Fibroblast of lung (primary cell): ENCODE measurements around the gene SPATA6L.
"Not testable (repeated sequence)": the region's sequence is repeated elsewhere in the genome, so short reads cannot be mapped to it uniquely, and the experiment has no call there.

Experiments
- EZH2 ChIP-seq: IDR thresholded peaks from 2 replicates; pipeline ENCODE4 v1.5.1; 2012; ENCODE audit warnings: low read length, control low read depth, mild to moderate bottlenecking; ENCODE audit errors: missing control alignments
- TF ChIP-seq, protein P1 (sequence below), 2 donors: IDR thresholded peaks in 1 of 2; conservative IDR thresholded peaks in 1 of 2; 1 replicate in 1 of 2; 2 replicates in 1 of 2; pipeline ENCODE4 v1.5.1; 2011 to 2012; ENCODE audit warnings: low read length in 2 of 2, control low read depth in 1 of 2, inconsistent platforms in 1 of 2, low read depth in 1 of 2, mild to moderate bottlenecking in 1 of 2

DNA sequence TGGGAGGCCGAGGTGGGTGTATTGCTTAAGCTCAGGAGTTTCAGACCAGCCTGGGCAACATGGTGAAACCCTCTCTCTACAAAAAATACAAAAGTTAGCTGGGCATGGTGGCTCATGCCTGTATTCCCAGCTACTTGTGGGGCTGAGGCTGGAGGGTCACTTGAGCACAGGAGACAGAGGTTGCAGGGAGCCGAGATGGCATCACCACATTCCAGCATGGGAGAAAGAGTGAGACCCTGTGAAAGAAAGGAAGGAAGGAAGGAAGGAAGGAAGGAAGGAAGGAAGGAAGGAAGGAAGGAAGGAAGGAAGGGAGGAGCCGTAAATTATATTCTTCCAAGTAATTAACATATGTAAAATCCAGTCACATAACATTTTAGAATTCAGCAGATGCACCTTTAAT is 10.1 kb downstream of the SPATA6L start:
- TF ChIP-seq, protein P1, sequence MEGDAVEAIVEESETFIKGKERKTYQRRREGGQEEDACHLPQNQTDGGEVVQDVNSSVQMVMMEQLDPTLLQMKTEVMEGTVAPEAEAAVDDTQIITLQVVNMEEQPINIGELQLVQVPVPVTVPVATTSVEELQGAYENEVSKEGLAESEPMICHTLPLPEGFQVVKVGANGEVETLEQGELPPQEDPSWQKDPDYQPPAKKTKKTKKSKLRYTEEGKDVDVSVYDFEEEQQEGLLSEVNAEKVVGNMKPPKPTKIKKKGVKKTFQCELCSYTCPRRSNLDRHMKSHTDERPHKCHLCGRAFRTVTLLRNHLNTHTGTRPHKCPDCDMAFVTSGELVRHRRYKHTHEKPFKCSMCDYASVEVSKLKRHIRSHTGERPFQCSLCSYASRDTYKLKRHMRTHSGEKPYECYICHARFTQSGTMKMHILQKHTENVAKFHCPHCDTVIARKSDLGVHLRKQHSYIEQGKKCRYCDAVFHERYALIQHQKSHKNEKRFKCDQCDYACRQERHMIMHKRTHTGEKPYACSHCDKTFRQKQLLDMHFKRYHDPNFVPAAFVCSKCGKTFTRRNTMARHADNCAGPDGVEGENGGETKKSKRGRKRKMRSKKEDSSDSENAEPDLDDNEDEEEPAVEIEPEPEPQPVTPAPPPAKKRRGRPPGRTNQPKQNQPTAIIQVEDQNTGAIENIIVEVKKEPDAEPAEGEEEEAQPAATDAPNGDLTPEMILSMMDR (conservative IDR thresholded peaks at IDR 0.05 in 1 of 2, IDR thresholded peaks at IDR 0.05 in 1 of 2; ENCODE audit: low read depth in 1 of 2, low read length in 2 of 2), result not testable (repeated sequence)
- not testable (repeated sequence) for TF ChIP-seq EZH2
